GM12878 (cell line): ENCODE measurements around the gene CEP19. TPM values are rescaled to one million over a fixed set of nuclear protein-coding genes. Genes with fewer than 3 reads are reported as not detected.

Experiments used
- ATAC-seq: fragments of 200-7000 bp; cut with Tn5 transposase; 3 replicates; pipeline ENCODE4 v1.9.1; 2020; ENCODE audit warnings: mild to moderate bottlenecking, moderate library complexity
- BruUV-seq: library from RNA; stranded (reverse); fragments of 400-500 nt; replicated peaks from 2 replicates; lab custom pipeline; 2021; lab: Mats Ljungman, UMichigan
- CTCF ChIA-PET: fragments of 300-600 bp; sonication (Branson Sonifier 250); formaldehyde crosslinking; extraction: SDS; loops from one replicate; lab custom pipeline; 2021; ENCODE audit warnings: inconsistent platforms; lab: Yijun Ruan, JAX
- POLR2A ChIA-PET: fragments of 350-600 bp; formaldehyde crosslinking; extraction: SDS; loops from one replicate; lab custom pipeline; 2021; ENCODE audit warnings: inconsistent platforms; lab: Charles Lee
- RAD21 ChIA-PET: fragments of 300-600 bp; sonication (Branson Sonifier 250); formaldehyde crosslinking; loops from one replicate; lab custom pipeline; 2023; ENCODE audit warnings: antibody characterized with exemption; ENCODE audit not compliant: unreplicated experiment; lab: Charles Lee
- SMC1A ChIA-PET: fragments of 300-600 bp; sonication (Branson Sonifier 250); formaldehyde crosslinking; loops from one replicate; lab custom pipeline; 2023; ENCODE audit not compliant: unreplicated experiment, uncharacterized antibody; lab: Charles Lee
- DNase-seq: peaks from one replicate; pipeline ENCODE4 v3.0.0-alpha.2; 2011; ENCODE audit warnings: low read depth, low spot score
- FAIRE-seq: peaks from 3 replicates; lab custom pipeline; 2011; peaks lifted over from hg19 to GRCh38; lab: Jason Lieb, UNC
- H2AFZ ChIP-seq: 2 replicates; pipeline ENCODE4 v1.6.0; 2011; ENCODE audit warnings: low read depth, low read length, control low read depth; ENCODE audit not compliant: control insufficient read depth
- H3K27ac ChIP-seq: 2 replicates; pipeline ENCODE4 v1.5.1; 2011; ENCODE audit warnings: control low read depth; ENCODE audit not compliant: control insufficient read depth, insufficient read depth
- H3K27me3 ChIP-seq, 2 experiments: replicated peaks in 1 of 2; 2 replicates each; pipeline versions ENCODE4 v1.6.0 to v1.6.1; 2011; ENCODE audit warnings: low read length in 1 of 2; ENCODE audit not compliant: control insufficient read depth in 2 of 2, insufficient read depth in 2 of 2
- H3K36me3 ChIP-seq, 2 experiments: 2 replicates each; pipeline ENCODE4 v1.5.1; 2011; ENCODE audit warnings: low read length in 1 of 2; ENCODE audit not compliant: control insufficient read depth in 2 of 2, insufficient read depth in 2 of 2
- H3K4me1 ChIP-seq: 2 replicates; pipeline ENCODE4 v1.6.1; 2011; ENCODE audit warnings: mild to moderate bottlenecking, low read length, moderate library complexity, mixed read lengths; ENCODE audit not compliant: control insufficient read depth, insufficient read depth
- H3K4me2 ChIP-seq: 2 replicates; pipeline ENCODE4 v1.6.0; 2011; ENCODE audit warnings: control low read depth; ENCODE audit not compliant: control insufficient read depth, insufficient read depth
- H3K4me3 ChIP-seq: fragments of 200-600 bp; sonication (generic); 2 replicates; pipeline ENCODE4 v1.5.1; 2016
- H3K79me2 ChIP-seq: 2 replicates; pipeline ENCODE4 v1.6.0; 2011; ENCODE audit warnings: low read length; ENCODE audit not compliant: control insufficient read depth, insufficient read depth
- H3K9ac ChIP-seq: 2 replicates; pipeline ENCODE4 v1.8.0; 2011; ENCODE audit warnings: low read length, control low read depth, mixed read lengths; ENCODE audit not compliant: control insufficient read depth, insufficient read depth
- H3K9me3 ChIP-seq: replicated peaks from 3 replicates; pipeline ENCODE4 v1.5.1; 2011; ENCODE audit warnings: mild to moderate bottlenecking, low read length; ENCODE audit not compliant: control insufficient read depth, insufficient read depth
- H4K20me1 ChIP-seq: 2 replicates; pipeline ENCODE4 v1.6.0; 2011; ENCODE audit not compliant: control insufficient read depth, insufficient read depth
- CHD4 ChIP-seq: fragments of 200-600 bp; sonication (generic); IDR thresholded peaks from 2 replicates; pipeline ENCODE4 v1.6.1; 2016; ENCODE audit warnings: mild to moderate bottlenecking
- EP300 ChIP-seq, 2 experiments: fragments of 150-350 bp in 1 of 2; IDR thresholded peaks; 2 replicates each; pipeline ENCODE4 v1.6.1; 2011 to 2012; ENCODE audit warnings: low read depth in 2 of 2, low read length in 2 of 2, borderline replicate concordance in 1 of 2, improper control_type of control experiment in 1 of 2, inconsistent platforms in 1 of 2; ENCODE audit not compliant: control insufficient read depth in 1 of 2
- IKZF1 ChIP-seq: fragments of 450-650 bp; conservative IDR thresholded peaks from 2 replicates; pipeline ENCODE4 v1.6.1; 2017; ENCODE audit warnings: antibody characterized with exemption, mild to moderate bottlenecking
- IRF4 ChIP-seq: IDR thresholded peaks from 2 replicates; pipeline ENCODE4 v1.6.1; 2011; ENCODE audit warnings: low read depth, low read length
- NKRF ChIP-seq: fragments of 450-650 bp; conservative IDR thresholded peaks from 2 replicates; pipeline ENCODE4 v1.6.1; 2017; ENCODE audit warnings: mild to moderate bottlenecking, moderate library complexity
- PAX5 ChIP-seq: IDR thresholded peaks from 2 replicates; pipeline ENCODE4 v1.6.1; 2011; ENCODE audit warnings: low read depth, low read length, borderline replicate concordance
- POLR2AphosphoS2 ChIP-seq: IDR thresholded peaks from 2 replicates; pipeline ENCODE4 v1.6.1; 2011; ENCODE audit warnings: low read depth, mild to moderate bottlenecking, low read length, improper control_type of control experiment, moderate library complexity
- PRDM15 ChIP-seq: fragments of 450-650 bp; formaldehyde crosslinking; IDR thresholded peaks from 2 replicates; pipeline ENCODE4 v1.4.0; 2020; ENCODE audit warnings: mild to moderate bottlenecking, moderate library complexity
- ZNF207 ChIP-seq: fragments of 450-650 bp; IDR thresholded peaks from 2 replicates; pipeline ENCODE4 v1.6.1; 2014; ENCODE audit warnings: antibody characterized with exemption, mild to moderate bottlenecking, borderline replicate concordance
- WGBS: methylation state at CpG from one replicate; pipeline ENCODE4 v1.1.6; 2016; ENCODE audit warnings: low lambda C conversion rate; ENCODE audit not compliant: insufficient replicate concordance, insufficient coverage; ENCODE audit errors: missing lambda C conversion rate; 5-methylcytosine and 5-hydroxymethylcytosine counted together
- in situ Hi-C: fragments of 300-500 bp; cut with MboI; formaldehyde crosslinking; loops from 9 replicates; pipeline ENCODE4 v1.14.3; 2018; ENCODE audit warnings: mixed read lengths
- intact Hi-C: fragments of 100-400 bp; cut with micrococcal nuclease; formaldehyde crosslinking; loops from one replicate; pipeline ENCODE4 v1.14.2; 2022; ENCODE audit not compliant: unreplicated experiment
- polyA plus RNA-seq, 11 experiments: library from polyadenylated mRNA; depleted of rRNA in 4 of 11; unstranded in 6 of 11; stranded (reverse) in 5 of 11; fragments of >200 nt; fragmentation: Nextera tagmentation in 4 of 11; fragmentation: Illumina TruSeq in 1 of 11; extraction: Ambion mirVana in 4 of 11; extraction: Trizol in 1 of 11; gene quantifications; 1 replicate in 1 of 11; 2 replicates in 10 of 11; pipeline versions ENCODE4 v1.2.1 to v1.2.3, GENCODE V29; 2011 to 2016; ENCODE audit warnings: inconsistent platforms in 2 of 11, missing spikeins in 2 of 11, low read depth in 1 of 11
- total RNA-seq, 4 experiments: library from RNA; depleted of rRNA in 3 of 4; stranded (reverse); fragments of >200 nt in 3 of 4; fragmentation: Illumina TruSeq in 1 of 4; extraction: Trizol in 1 of 4; gene quantifications; 2 replicates each; pipeline versions ENCODE4 v1.2.1 to v1.2.3, GENCODE V29; 2013 to 2021

The CEP19 gene
- total and polyA plus RNA-seq, 10 of the 15 experiments (the other 5 are each of a cell fraction or from before 2014, with no cell fraction given), result 1.9 to 5.9 (median 2.7) TPM

GRCh38 chr3:196677353-196677752 lies 34.7 kb downstream of the CEP19 start (continued):
- TF ChIP-seq EP300 (IDR thresholded peaks at IDR 0.05; ENCODE audit: borderline replicate concordance in 1 of 2, control insufficient read depth in 1 of 2, low read depth in 2 of 2, low read length in 2 of 2) (no peak), ZNF207 (no peak)

- no peak overlapping the region for H3K4me3 ChIP-seq
- H3K27me3 ChIP-seq, result no peaks in the 10 kb centered on the region
- no peaks in the 10 kb centered on the region for H3K9me3 ChIP-seq
- H3K79me2 ChIP-seq, result no peaks in the 10 kb centered on the region
- no peak overlapping the region for H2AFZ ChIP-seq
- ChIA-PET RAD21 (no interaction called here), POLR2A (no interaction called here), SMC1A (interaction anchor here (0.6 kb wide), 1 partner anchor 43 kb away, joined by 3 read pairs; no protein-coding TSS in a partner anchor), CTCF (no interaction called here)
- H3K27ac ChIP-seq, result no peak overlapping the region
- intact Hi-C loops (no loop called here), in situ Hi-C loops (no loop called here)
- no TSS peak for BruUV-seq
- no peaks in the 10 kb centered on the region for H4K20me1 ChIP-seq
- WGBS, result 59% methylated on average over 3 of the region's 3 CpGs
- no peak for DNase-seq
- H3K36me3 ChIP-seq, result no peaks in the 10 kb centered on the region
- H3K4me2 ChIP-seq, result no peak overlapping the region
- no peak overlapping the region for H3K9ac ChIP-seq
- no peak for FAIRE-seq
- ATAC-seq, result no peak
- peaks cover 4% of the 10 kb centered on the region; the same call in 1 of the 2 replicates for H3K4me1 ChIP-seq
- no peak for TF ChIP-seq CHD4
- no peak for TF ChIP-seq ZNF207
- no peak for TF ChIP-seq IKZF1
- TF ChIP-seq PAX5, result no peak
- TF ChIP-seq POLR2AphosphoS2, result no peak
- TF ChIP-seq PRDM15, result no peak
- TF ChIP-seq NKRF, result no peak
- no peak for TF ChIP-seq IRF4
Observed at GRCh38 chr3:196673632-196674031, 38.4 kb downstream of the CEP19 start.
